Activated naive CD8-positive, alpha-beta T cell treated with anti-CD3 and anti-CD28 coated beads for 36 hours (primary cell): ENCODE results near the gene CABP2. TPM values are rescaled to one million over a fixed set of nuclear protein-coding genes. Genes with fewer than 3 reads are reported as not detected.
A peak's percentile ranks its signal among the peaks of the same experiment; 100 is the strongest.
"Not testable (repeated sequence)": the region's sequence is repeated elsewhere in the genome, so short reads cannot be mapped to it uniquely, and the experiment has no call there.

Experiments used
- DNase-seq: peaks from one replicate; pipeline ENCODE4 v3.0.0; 2021
- H3K27ac Mint-ChIP-seq: one replicate; pipeline ENCODE4 v1.8.0; 2022; ENCODE audit warnings: mild to moderate bottlenecking, moderate library complexity, mixed read lengths
- H3K27me3 Mint-ChIP-seq: one replicate; pipeline ENCODE4 v1.8.0; 2022; ENCODE audit warnings: mild to moderate bottlenecking, mixed read lengths
- H3K36me3 Mint-ChIP-seq: one replicate; pipeline ENCODE4 v1.8.0; 2021; ENCODE audit warnings: mild to moderate bottlenecking, mixed read lengths
- H3K4me1 Mint-ChIP-seq: one replicate; pipeline ENCODE4 v1.8.0; 2021; ENCODE audit warnings: mixed read lengths
- H3K4me3 Mint-ChIP-seq: one replicate; pipeline ENCODE4 v1.8.0; 2022; ENCODE audit warnings: mild to moderate bottlenecking, moderate library complexity, mixed read lengths
- H3K9me3 Mint-ChIP-seq: one replicate; pipeline ENCODE4 v1.8.0; 2022; ENCODE audit warnings: mixed read lengths
- total RNA-seq, 2 experiments: library from RNA; stranded (reverse); gene quantifications; one replicate each; pipeline ENCODE4 v1.2.3, GENCODE V29; 2021

Gene CABP2
- total RNA-seq, 2 experiments from 2014 or later, result not detected

DNA sequence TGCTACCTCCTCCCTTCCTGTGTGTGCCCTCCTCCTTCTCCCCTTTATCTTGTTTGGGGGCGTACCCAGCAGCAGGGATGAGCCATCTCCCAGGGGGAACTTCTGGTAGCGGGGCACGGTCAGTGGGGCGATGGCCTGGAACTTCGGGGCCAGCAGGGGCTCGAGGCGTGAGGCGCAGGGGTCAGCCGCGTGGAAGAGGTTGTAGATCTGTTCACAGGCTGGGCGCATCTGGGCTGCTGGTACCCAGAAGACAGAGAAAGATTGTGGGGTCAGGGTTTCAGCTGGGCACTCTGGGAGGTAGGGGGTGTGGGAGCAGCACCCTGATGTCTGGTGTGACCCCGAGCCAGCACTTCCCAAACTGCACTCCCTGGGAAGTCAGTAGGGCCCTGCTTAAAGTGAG lies 27.1 kb downstream of the CABP2 start:
- no peaks in the 10 kb centered on the region for H3K27me3 Mint-ChIP-seq
- no peak overlapping the region for H3K27ac Mint-ChIP-seq
- H3K9me3 Mint-ChIP-seq, result no peaks in the 10 kb centered on the region
- H3K4me1 Mint-ChIP-seq, result peaks cover 7% of the 10 kb centered on the region
- H3K4me3 Mint-ChIP-seq, result no peak overlapping the region
- DNase-seq, result no peak
- H3K36me3 Mint-ChIP-seq, result peaks cover 10% of the 10 kb centered on the region

DNA sequence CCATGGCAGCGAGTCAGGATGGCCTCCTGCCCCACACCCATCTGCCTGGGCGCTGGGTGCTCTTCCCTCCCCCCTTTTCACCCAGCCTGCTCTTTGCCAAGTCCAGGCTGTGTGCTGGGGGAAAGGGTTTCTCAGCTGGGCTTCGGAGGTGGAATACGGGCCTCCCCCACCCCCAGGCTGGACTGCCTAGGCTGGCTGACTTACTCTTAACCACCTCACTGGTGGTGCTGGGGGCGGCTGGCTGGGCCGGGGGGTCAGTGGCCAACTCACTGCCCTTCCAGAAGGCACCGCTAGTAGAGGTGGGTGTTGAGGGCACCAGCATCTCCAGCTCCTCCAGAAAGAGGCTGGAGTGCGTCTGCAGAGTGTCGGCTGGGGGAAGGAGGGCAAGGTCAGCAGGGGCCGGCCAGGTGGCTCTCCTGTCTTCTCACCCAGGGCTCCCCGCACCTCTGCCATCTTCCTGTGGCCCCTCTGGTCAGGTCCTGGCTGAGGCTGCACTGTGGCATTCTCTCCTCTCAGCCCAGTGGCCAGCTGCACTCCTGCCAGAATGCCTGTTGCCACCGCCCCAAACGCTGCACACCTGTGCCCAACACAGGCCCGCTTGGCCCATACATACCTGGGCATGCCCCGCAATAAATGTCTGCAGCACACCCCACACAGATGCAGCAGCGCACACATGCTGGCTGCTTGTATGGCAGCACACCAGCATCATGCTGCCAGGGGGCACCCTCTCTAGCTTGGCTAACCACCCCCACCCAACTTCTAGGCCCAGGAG lies 27.8 kb downstream of the CABP2 start:
- Mint-ChIP-seq H3K4me1 (peaks cover under 1% of the 10 kb centered on the region), H3K4me3 (no peak overlapping the region), H3K36me3 (peaks cover 3% of the 10 kb centered on the region), H3K27me3 (no peaks in the 10 kb centered on the region), H3K9me3 (no peaks in the 10 kb centered on the region), H3K27ac (no peak overlapping the region)
- DNase-seq, result no peak

GRCh38 chr11:67494371-67495233 lies 28.6 kb downstream of the CABP2 start:
- no peaks in the 10 kb centered on the region for H3K9me3 Mint-ChIP-seq
- H3K36me3 Mint-ChIP-seq, result peaks cover 6% of the 10 kb centered on the region
- H3K27me3 Mint-ChIP-seq, result no peaks in the 10 kb centered on the region
- no peak overlapping the region for H3K4me3 Mint-ChIP-seq
- peaks cover 3% of the 10 kb centered on the region for H3K4me1 Mint-ChIP-seq
- H3K27ac Mint-ChIP-seq, result no peak overlapping the region
- DNase-seq, result no peak

DNA sequence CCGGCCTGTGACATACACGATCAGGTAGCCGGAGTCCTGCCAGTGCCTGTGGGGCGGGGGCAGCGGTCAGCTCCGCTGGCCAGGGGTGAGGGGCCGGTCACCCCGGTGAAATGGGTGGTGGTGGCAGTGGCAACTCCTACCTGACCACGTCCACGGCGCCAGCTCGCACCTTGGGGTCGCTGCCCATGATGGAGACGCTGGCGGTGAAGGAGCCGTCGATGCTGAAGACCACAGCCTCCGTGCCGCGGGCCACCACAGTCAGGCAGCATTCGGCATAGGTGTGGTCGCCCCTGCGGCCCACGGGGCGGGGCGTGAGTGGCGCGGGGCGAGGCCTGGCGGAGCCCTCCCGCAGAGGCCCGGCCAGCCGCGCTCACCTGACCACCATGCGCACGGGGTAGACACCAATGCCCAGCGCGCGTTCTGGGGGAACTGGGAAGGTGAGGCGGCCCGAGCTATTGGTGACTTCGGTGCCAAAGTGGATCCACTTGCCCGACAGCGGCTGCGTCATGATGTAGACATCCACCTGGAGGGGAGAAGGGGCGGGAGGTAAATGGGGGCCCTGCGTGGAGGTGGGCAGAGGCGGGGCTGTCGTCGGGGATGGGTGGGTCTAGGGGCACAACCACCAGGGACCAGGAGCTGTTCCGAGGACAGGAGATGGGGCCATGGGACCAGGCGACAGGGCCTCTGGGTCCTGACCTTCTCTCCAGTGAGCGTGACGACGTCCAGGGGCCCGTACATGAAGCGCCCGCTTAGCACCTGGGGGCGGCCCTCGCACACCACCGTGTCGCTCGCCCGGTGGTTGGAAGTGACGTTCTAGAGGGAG lies 29.5 kb downstream of the CABP2 start:
- H3K4me1 Mint-ChIP-seq, result peaks cover 7% of the 10 kb centered on the region
- H3K27ac Mint-ChIP-seq, result no peak overlapping the region
- no peaks in the 10 kb centered on the region for H3K27me3 Mint-ChIP-seq
- H3K36me3 Mint-ChIP-seq, result peaks cover 6% of the 10 kb centered on the region
- H3K9me3 Mint-ChIP-seq, result no peaks in the 10 kb centered on the region
- no peak overlapping the region for H3K4me3 Mint-ChIP-seq
- DNase-seq, result no peak

GRCh38 chr11:67492801-67493547 lies 30.3 kb downstream of the CABP2 start:
- Mint-ChIP-seq H3K4me3 (no peak overlapping the region), H3K27me3 (no peaks in the 10 kb centered on the region), H3K36me3 (peaks cover 13% of the 10 kb centered on the region), H3K27ac (no peak overlapping the region), H3K4me1 (peaks cover 15% of the 10 kb centered on the region), H3K9me3 (no peaks in the 10 kb centered on the region)
- DNase-seq, result peak; percentile 42

DNA sequence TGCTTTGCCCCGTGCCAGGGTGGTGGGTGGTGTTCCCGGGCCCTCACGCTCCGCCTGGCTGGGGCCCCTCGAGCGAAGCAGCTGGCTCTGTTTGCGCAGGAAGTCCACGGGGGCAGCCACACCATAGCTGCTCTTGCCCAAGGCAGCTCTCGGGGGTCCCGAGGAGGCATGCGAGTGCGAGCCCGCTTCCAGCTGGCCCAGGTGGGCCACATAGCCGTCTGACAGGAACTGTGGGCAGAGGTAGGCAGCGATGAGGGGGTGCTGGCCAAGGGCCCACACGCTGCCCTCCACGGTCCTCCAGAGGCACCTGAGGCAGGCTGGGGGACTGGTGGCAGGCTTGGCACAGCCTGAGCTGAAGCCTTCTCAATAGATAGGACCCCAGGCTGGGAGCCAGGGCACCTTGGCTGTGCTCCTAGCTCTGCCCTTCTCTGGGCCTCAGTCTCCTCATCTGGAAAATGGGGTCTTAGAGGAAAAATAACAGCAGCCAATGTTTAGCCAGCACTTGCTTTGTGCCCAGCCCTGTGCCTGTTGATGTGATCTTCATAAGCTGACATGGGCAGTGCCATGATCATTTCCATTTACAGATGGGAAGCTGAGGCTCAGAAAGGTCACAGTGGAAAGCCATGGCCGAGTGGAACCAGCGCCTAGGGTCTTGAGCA lies 31.0 kb downstream of the CABP2 start:
- H3K4me3 Mint-ChIP-seq, result no peak overlapping the region
- H3K4me1 Mint-ChIP-seq, result peaks cover 22% of the 10 kb centered on the region
- peaks cover 19% of the 10 kb centered on the region for H3K36me3 Mint-ChIP-seq
- peaks cover 2% of the 10 kb centered on the region for H3K9me3 Mint-ChIP-seq
- H3K27ac Mint-ChIP-seq, result no peak overlapping the region
- no peaks in the 10 kb centered on the region for H3K27me3 Mint-ChIP-seq
- DNase-seq, result no peak

DNA sequence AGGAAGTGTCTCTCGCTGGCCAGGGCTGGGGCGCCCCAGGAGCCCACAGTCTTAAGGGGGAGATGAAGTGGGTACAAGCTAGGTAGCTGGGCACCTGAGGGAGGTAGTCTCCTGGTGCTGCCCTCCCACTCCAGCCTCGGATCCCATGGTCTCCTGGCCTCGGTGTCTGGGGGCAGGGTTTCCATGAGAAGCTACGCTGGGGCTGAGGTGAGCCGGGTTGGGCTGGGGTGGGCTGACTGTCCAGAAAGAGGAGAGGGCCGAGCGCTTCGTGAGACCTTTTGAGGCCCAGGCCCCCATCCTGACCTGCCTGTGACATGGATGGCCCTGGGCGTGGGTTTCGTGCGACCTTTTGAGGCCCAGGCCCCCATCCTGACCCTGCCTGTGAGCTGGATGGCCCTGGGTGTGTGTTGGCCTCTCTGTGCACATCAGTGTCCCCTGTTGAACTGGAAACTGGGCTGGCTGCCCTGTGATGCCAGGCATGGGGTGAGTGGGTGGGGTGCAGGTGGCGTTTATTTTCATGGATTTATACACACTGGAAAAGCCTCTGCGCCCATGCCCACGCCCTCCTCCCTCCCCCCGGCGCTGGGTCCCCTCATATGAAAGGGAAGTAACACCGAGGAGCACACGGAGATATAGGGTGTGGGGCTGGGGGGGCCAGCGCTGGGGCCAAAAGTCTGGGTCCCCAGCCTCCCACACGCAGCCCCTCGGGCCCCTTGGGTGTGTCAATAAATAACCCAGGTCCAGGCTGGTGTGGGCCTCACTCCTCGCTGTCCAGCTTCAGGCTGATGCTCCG lies 31.8 kb downstream of the CABP2 start:
- Mint-ChIP-seq H3K9me3 (peaks cover 2% of the 10 kb centered on the region), H3K27me3 (no peaks in the 10 kb centered on the region), H3K4me3 (no peak overlapping the region), H3K4me1 (peaks cover 29% of the 10 kb centered on the region), H3K36me3 (peaks cover 26% of the 10 kb centered on the region), H3K27ac (peak overlapping the region; percentile 10)
- DNase-seq, result no peak

- Mint-ChIP-seq H3K4me1 (peaks cover 37% of the 10 kb centered on the region), H3K36me3 (peaks cover 33% of the 10 kb centered on the region), H3K27ac (peak overlapping the region; percentile 10), H3K27me3 (no peaks in the 10 kb centered on the region), H3K9me3 (peaks cover 4% of the 10 kb centered on the region), H3K4me3 (no peak overlapping the region)
- no peak for DNase-seq
Measured at GRCh38 chr11:67490727-67491065, 32.5 kb downstream of the CABP2 start.

DNA sequence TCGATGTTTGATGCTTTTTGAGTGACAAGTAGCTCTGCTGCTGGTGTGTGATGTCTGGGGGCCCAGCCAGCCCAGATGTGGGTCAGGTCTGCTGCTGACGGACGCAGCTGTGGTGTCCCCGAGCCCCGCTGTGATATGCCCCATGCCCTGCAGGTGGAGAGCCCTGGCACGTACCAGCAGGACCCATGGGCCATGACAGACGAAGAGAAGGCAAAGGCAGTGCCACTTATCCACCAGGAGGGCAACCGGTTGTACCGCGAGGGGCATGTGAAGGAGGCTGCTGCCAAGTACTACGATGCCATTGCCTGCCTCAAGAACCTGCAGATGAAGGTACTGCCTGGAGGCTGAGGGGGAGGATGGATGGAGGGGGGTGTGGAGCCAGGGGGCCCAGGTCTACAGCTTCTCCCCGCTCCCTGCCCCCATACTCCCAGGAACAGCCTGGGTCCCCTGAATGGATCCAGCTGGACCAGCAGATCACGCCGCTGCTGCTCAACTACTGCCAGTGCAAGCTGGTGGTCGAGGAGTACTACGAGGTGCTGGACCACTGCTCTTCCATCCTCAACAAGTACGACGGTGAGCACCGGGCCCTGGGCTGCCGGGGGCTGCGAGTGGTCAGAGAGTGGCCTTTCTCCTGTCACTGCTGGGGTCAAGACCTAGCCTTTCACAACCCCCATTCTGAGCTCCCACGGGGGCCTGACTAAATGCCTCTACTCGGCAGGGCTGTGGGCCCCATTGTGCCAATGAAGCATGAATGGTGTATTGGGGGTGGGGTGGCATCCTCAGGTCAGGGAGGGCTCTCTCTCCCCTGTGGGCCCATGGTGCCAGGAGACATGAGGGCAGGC lies 33.1 kb downstream of the CABP2 start:
- Mint-ChIP-seq H3K27ac (peak overlapping the region; percentile 83), H3K9me3 (peaks cover 4% of the 10 kb centered on the region), H3K4me1 (peaks cover 39% of the 10 kb centered on the region), H3K4me3 (no peak overlapping the region), H3K27me3 (no peaks in the 10 kb centered on the region), H3K36me3 (peaks cover 34% of the 10 kb centered on the region)
- no peak for DNase-seq

GRCh38 chr11:67489203-67489884 lies 33.9 kb downstream of the CABP2 start:
- peak overlapping the region; percentile 100 for H3K27ac Mint-ChIP-seq
- no peaks in the 10 kb centered on the region for H3K27me3 Mint-ChIP-seq
- H3K9me3 Mint-ChIP-seq, result peaks cover 4% of the 10 kb centered on the region
- H3K36me3 Mint-ChIP-seq, result peaks cover 41% of the 10 kb centered on the region
- DNase-seq, result no peak
- peaks cover 47% of the 10 kb centered on the region for H3K4me1 Mint-ChIP-seq
- peak overlapping the region; percentile 7 for H3K4me3 Mint-ChIP-seq

- Mint-ChIP-seq H3K4me3 (peak overlapping the region; percentile 94), H3K4me1 (peaks cover 59% of the 10 kb centered on the region)
- peak; percentile 61 for DNase-seq
Measured at GRCh38 chr11:67486481-67487195, 36.6 kb downstream of the CABP2 start.

DNA sequence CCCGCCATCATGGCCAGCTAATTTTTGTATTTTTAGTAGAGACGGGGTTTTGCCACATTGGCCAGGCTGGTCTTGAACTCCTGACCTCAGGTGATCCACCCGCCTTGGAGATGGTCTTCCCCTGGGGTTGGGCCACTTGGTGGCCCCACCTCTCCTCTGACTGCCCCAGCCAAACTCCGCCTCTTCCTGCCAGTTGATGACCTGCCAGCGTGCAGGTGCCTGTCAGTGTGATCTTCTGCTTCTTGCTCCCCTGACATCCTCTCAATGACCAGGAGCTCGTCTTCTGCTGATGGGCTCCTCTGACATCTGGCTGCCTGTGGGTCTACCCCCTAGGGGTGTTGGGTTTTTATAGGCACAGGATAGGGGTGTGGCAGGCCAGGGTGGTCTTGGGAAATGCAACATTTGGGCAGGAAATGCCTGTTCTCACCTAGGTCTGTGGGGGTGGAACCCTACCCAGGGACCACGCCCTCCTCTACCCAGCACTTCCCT lies 37.3 kb downstream of the CABP2 start:
- peaks cover 59% of the 10 kb centered on the region for H3K4me1 Mint-ChIP-seq
- DNase-seq, result peak; percentile 67
- not testable (repeated sequence) for H3K27me3 Mint-ChIP-seq, H3K9me3 Mint-ChIP-seq
- H3K27ac Mint-ChIP-seq, result peak overlapping the region; percentile 100
- H3K4me3 Mint-ChIP-seq, result peak overlapping the region; percentile 94
- peaks cover 49% of the 10 kb centered on the region for H3K36me3 Mint-ChIP-seq

More at GRCh38 chr11:67486481-67487195, 36.6 kb downstream of the CABP2 start:
- Mint-ChIP-seq H3K9me3 (peaks cover 4% of the 10 kb centered on the region), H3K27me3 (no peaks in the 10 kb centered on the region), H3K36me3 (peaks cover 49% of the 10 kb centered on the region), H3K27ac (peak overlapping the region; percentile 100)
